HepG2 (cell line): ENCODE data around the gene AAMP. TPM values are rescaled to one million over a fixed set of nuclear protein-coding genes. Genes with fewer than 3 reads are reported as not detected.

Experiments used
- ATF6 ChIP-seq: sonication (generic); formaldehyde crosslinking; conservative IDR thresholded peaks from 2 replicates; pipeline ENCODE4 v1.4.0; 2020; ENCODE audit warnings: missing genetic modification reagents
- BCL6 ChIP-seq: IDR thresholded peaks from 2 replicates; pipeline ENCODE4 v1.6.1; 2016; ENCODE audit warnings: missing genetic modification reagents, missing compliant biosample characterization
- BCLAF1 ChIP-seq: fragments of 450-650 bp; IDR thresholded peaks from 2 replicates; pipeline ENCODE4 v1.6.1; 2017; ENCODE audit warnings: mild to moderate bottlenecking
- EEA1 ChIP-seq: sonication (generic); formaldehyde crosslinking; IDR thresholded peaks from 2 replicates; pipeline ENCODE4 v1.5.1; 2020; ENCODE audit warnings: mild to moderate bottlenecking, missing genetic modification reagents, borderline replicate concordance
- FIP1L1 ChIP-seq: fragments of 200-400 bp; formaldehyde crosslinking; IDR thresholded peaks from 2 replicates; pipeline ENCODE4 v1.6.1; 2018; ENCODE audit warnings: low read depth, mild to moderate bottlenecking, low read length, moderate library complexity, borderline replicate concordance; ENCODE audit not compliant: insufficient read depth
- MIER3 ChIP-seq: IDR thresholded peaks from 2 replicates; pipeline ENCODE4 v1.6.1; 2016; ENCODE audit warnings: missing compliant biosample characterization, borderline replicate concordance
- MXD1 ChIP-seq: sonication (generic); formaldehyde crosslinking; IDR thresholded peaks from 2 replicates; pipeline ENCODE4 v1.4.0; 2020; ENCODE audit warnings: mild to moderate bottlenecking, missing genetic modification reagents
- NONO ChIP-seq, 2 experiments: fragments of 450-650 bp in 1 of 2; sonication (generic) in 1 of 2; formaldehyde crosslinking in 1 of 2; IDR thresholded peaks in 1 of 2; conservative IDR thresholded peaks in 1 of 2; 2 replicates each; pipeline versions ENCODE4 v1.6.1 to v1.8.0; 2017 to 2022; ENCODE audit warnings: mild to moderate bottlenecking in 1 of 2, missing genetic modification reagents in 1 of 2, moderate library complexity in 1 of 2
- POLR2G ChIP-seq: fragments of 200-400 bp; formaldehyde crosslinking; IDR thresholded peaks from 2 replicates; pipeline ENCODE4 v1.6.1; 2018; ENCODE audit warnings: mild to moderate bottlenecking, low read depth, low read length, moderate library complexity
- TGIF2 ChIP-seq: IDR thresholded peaks from 2 replicates; pipeline ENCODE4 v1.6.1; 2016; ENCODE audit warnings: control low read depth, missing compliant biosample characterization
- TRIM22 ChIP-seq: fragments of 450-650 bp; IDR thresholded peaks from 2 replicates; pipeline ENCODE4 v1.6.1; 2017
- ZFP36L2 ChIP-seq: sonication (generic); formaldehyde crosslinking; IDR thresholded peaks from 2 replicates; pipeline ENCODE4 v1.4.0; 2020; ENCODE audit warnings: missing genetic modification reagents
- ZFP82 ChIP-seq: sonication (generic); formaldehyde crosslinking; IDR thresholded peaks from 2 replicates; pipeline ENCODE4 v1.5.1; 2020; ENCODE audit warnings: mild to moderate bottlenecking, missing genetic modification reagents, borderline replicate concordance
- ZNF225 ChIP-seq: sonication (generic); formaldehyde crosslinking; IDR thresholded peaks from 2 replicates; pipeline ENCODE4 v1.4.0; 2020; ENCODE audit warnings: mild to moderate bottlenecking, missing genetic modification reagents
- ZNF282 ChIP-seq: fragments of 450-650 bp; IDR thresholded peaks from 2 replicates; pipeline ENCODE4 v1.6.1; 2018; ENCODE audit not compliant: partially characterized antibody
- ZNF30 ChIP-seq: sonication (generic); formaldehyde crosslinking; IDR thresholded peaks from 2 replicates; pipeline ENCODE4 v1.5.0; 2020; ENCODE audit warnings: mild to moderate bottlenecking, missing genetic modification reagents
- ZNF333 ChIP-seq: sonication (generic); formaldehyde crosslinking; IDR thresholded peaks from 2 replicates; pipeline ENCODE4 v1.4.0; 2020; ENCODE audit warnings: mild to moderate bottlenecking, missing genetic modification reagents, borderline replicate concordance
- ZNF670 ChIP-seq: sonication (generic); formaldehyde crosslinking; IDR thresholded peaks from 2 replicates; pipeline ENCODE4 v1.8.0; 2022; ENCODE audit warnings: mild to moderate bottlenecking, missing genetic modification reagents, borderline replicate concordance
- ZNF781 ChIP-seq: sonication (generic); formaldehyde crosslinking; IDR thresholded peaks from 2 replicates; pipeline ENCODE4 v1.5.1; 2020; ENCODE audit warnings: borderline replicate concordance, mild to moderate bottlenecking, missing genetic modification reagents; ENCODE audit errors: not compliant biosample characterization
- polyA plus RNA-seq, 8 experiments: library from polyadenylated mRNA; depleted of rRNA in 3 of 8; stranded (reverse) in 7 of 8; unstranded in 1 of 8; fragments of >200 nt; fragmentation: Illumina TruSeq in 4 of 8; extraction: Trizol in 4 of 8; gene quantifications; 2 replicates each; pipeline versions ENCODE4 v1.2.1 to v1.2.3, GENCODE V29; 2011 to 2016; ENCODE audit warnings: low read depth in 4 of 8, missing spikeins in 1 of 8, mixed read lengths in 1 of 8; ENCODE audit not compliant: insufficient read depth in 1 of 8
- total RNA-seq, 5 experiments: library from RNA; depleted of rRNA; stranded (reverse); fragments of >200 nt; fragmentation: Illumina TruSeq; extraction: Trizol; gene quantifications; 2 replicates each; pipeline ENCODE4 v1.2.3, GENCODE V29; 2016; ENCODE audit warnings: low read depth in 1 of 5

Gene AAMP
- total and polyA plus RNA-seq, 2 of the 13 experiments (the other 11 are each of a cell fraction or from before 2014, with no cell fraction given): 110 to 186 TPM

GRCh38 chr2:218270721-218271486 is 967 bp upstream of the AAMP start (continued):
- TF ChIP-seq ZNF30 (CRISPR knock-in tag) (no peak), BCL6 (CRISPR knock-in tag) (no peak), NONO (IDR thresholded peaks at IDR 0.05) (no peak), NONO (CRISPR knock-in tag; conservative IDR thresholded peaks at IDR 0.05) (no peak), ZFP82 (CRISPR knock-in tag) (0 out of 2 replicates have a peak, but pooled peaks have one; percentile 65), TRIM22 (no peak), TGIF2 (CRISPR knock-in tag) (no peak), ZNF670 (0 out of 2 replicates have a peak, but pooled peaks have one; percentile 80), FIP1L1 (no peak), POLR2G (no peak), ZFP36L2 (CRISPR knock-in tag) (no peak), BCLAF1 (no peak), ZNF225 (CRISPR knock-in tag) (peak; percentile 74; the same call in 1 of the 2 replicates), MIER3 (CRISPR knock-in tag) (no peak), MXD1 (CRISPR knock-in tag) (no peak), ZNF282 (no peak), ZNF333 (CRISPR knock-in tag) (no peak), ATF6 (CRISPR knock-in tag) (no peak), ZNF781 (CRISPR knock-in tag) (no peak), EEA1 (CRISPR knock-in tag) (no peak)
